Liver (tissue), 9 donors: ENCODE data around the gene GPR26. TPM values are rescaled to one million over a fixed set of nuclear protein-coding genes. Genes with fewer than 3 reads are reported as not detected.

Experiments used
- DNase-seq: peaks from one replicate; pipeline ENCODE4 v3.0.0-alpha.2; 2017; ENCODE audit warnings: low spot score
- H3K27ac ChIP-seq, 2 donors: one replicate each; pipeline ENCODE4 v1.7.0; 2013; ENCODE audit warnings: inconsistent platforms in 2 of 2, low read length in 2 of 2, control low read depth in 1 of 2, low read depth in 1 of 2, mild to moderate bottlenecking in 1 of 2
- H3K27me3 ChIP-seq, 4 donors: one replicate each; pipeline versions ENCODE4 v1.6.1 to v1.7.0; 2013; ENCODE audit warnings: low read length in 3 of 4, inconsistent platforms in 1 of 4, mild to moderate bottlenecking in 1 of 4, moderate library complexity in 1 of 4; ENCODE audit not compliant: control insufficient read depth in 4 of 4, insufficient read depth in 4 of 4
- H3K36me3 ChIP-seq, 4 donors: one replicate each; pipeline versions ENCODE4 v1.6.1 to v1.7.0; 2013; ENCODE audit warnings: low read length in 3 of 4, mild to moderate bottlenecking in 3 of 4, low read depth in 1 of 4, moderate library complexity in 1 of 4; ENCODE audit not compliant: control insufficient read depth in 4 of 4, insufficient read depth in 3 of 4
- H3K4me1 ChIP-seq, 4 donors: one replicate each; pipeline versions ENCODE4 v1.6.1 to v1.7.0; 2013; ENCODE audit warnings: low read length in 3 of 4, mild to moderate bottlenecking in 3 of 4, moderate library complexity in 1 of 4; ENCODE audit not compliant: control insufficient read depth in 4 of 4, insufficient read depth in 4 of 4
- H3K4me3 ChIP-seq, 3 donors: one replicate each; pipeline versions ENCODE4 v1.6.1 to v1.7.0; 2013; ENCODE audit warnings: low read length in 3 of 3, control low read depth in 1 of 3, low read depth in 1 of 3, mild to moderate bottlenecking in 1 of 3
- H3K9ac ChIP-seq, 2 donors: one replicate each; pipeline ENCODE4 v1.7.0; 2013; ENCODE audit warnings: low read length in 2 of 2, mild to moderate bottlenecking in 2 of 2, moderate library complexity in 2 of 2, control low read depth in 1 of 2, low read depth in 1 of 2
- H3K9me3 ChIP-seq, 4 donors: one replicate each; pipeline versions ENCODE4 v1.6.1 to v1.7.0; 2013; ENCODE audit warnings: low read length in 3 of 4; ENCODE audit not compliant: control insufficient read depth in 4 of 4
- ATF3 ChIP-seq: IDR thresholded peaks from 2 replicates; pipeline ENCODE4 v1.6.1; 2016; ENCODE audit warnings: antibody characterized with exemption
- FOXA2 ChIP-seq: IDR thresholded peaks from 2 replicates; pipeline ENCODE4 v1.6.1; 2016; ENCODE audit warnings: antibody characterized with exemption
- GABPA ChIP-seq, 2 donors: IDR thresholded peaks in 1 of 2; conservative IDR thresholded peaks in 1 of 2; 2 replicates each; pipeline ENCODE4 v1.6.1; 2016; ENCODE audit warnings: antibody characterized with exemption in 2 of 2, mild to moderate bottlenecking in 1 of 2, moderate library complexity in 1 of 2
- HNF4A ChIP-seq, 2 donors: conservative IDR thresholded peaks; 2 replicates each; pipeline ENCODE4 v1.6.1; 2016; ENCODE audit warnings: antibody characterized with exemption in 2 of 2, mild to moderate bottlenecking in 2 of 2
- HNF4G ChIP-seq: IDR thresholded peaks from 2 replicates; pipeline ENCODE4 v1.6.1; 2016; ENCODE audit warnings: antibody characterized with exemption
- JUND ChIP-seq, 2 donors: IDR thresholded peaks; 2 replicates each; pipeline ENCODE4 v1.6.1; 2016; ENCODE audit warnings: antibody characterized with exemption in 2 of 2
- MAX ChIP-seq: IDR thresholded peaks from 2 replicates; pipeline ENCODE4 v1.6.1; 2016; ENCODE audit warnings: antibody characterized with exemption
- NR2F2 ChIP-seq: IDR thresholded peaks from 2 replicates; pipeline ENCODE4 v1.6.1; 2016; ENCODE audit warnings: antibody characterized with exemption
- RAD21 ChIP-seq, 2 donors: IDR thresholded peaks; 2 replicates each; pipeline ENCODE4 v1.6.1; 2016; ENCODE audit warnings: antibody characterized with exemption in 2 of 2, mild to moderate bottlenecking in 2 of 2
- RXRA ChIP-seq, 2 donors: IDR thresholded peaks; 2 replicates each; pipeline ENCODE4 v1.6.1; 2017 to 2018; ENCODE audit warnings: antibody characterized with exemption in 2 of 2, mild to moderate bottlenecking in 1 of 2
- TAF1 ChIP-seq: conservative IDR thresholded peaks from 2 replicates; pipeline ENCODE4 v1.6.1; 2016; ENCODE audit warnings: antibody characterized with exemption, mild to moderate bottlenecking
- YY1 ChIP-seq: IDR thresholded peaks from 2 replicates; pipeline ENCODE4 v1.6.1; 2016; ENCODE audit warnings: antibody characterized with exemption, mild to moderate bottlenecking
- ZBTB33 ChIP-seq: IDR thresholded peaks from 2 replicates; pipeline ENCODE4 v1.6.1; 2016; ENCODE audit warnings: antibody characterized with exemption
- WGBS: extraction: QIAGEN DNeasy Blood & Tissue Kit; methylation state at CpG from one replicate; pipeline ENCODE4 v1.1.7; 2013; 5-methylcytosine and 5-hydroxymethylcytosine counted together
- polyA plus RNA-seq, 2 donors: library from polyadenylated mRNA; stranded (reverse) in 1 of 2; unstranded in 1 of 2; fragments of 200-250 nt in 1 of 2; fragments of >200 nt in 1 of 2; fragmentation: Nextera tagmentation in 1 of 2; extraction: Ambion mirVana in 1 of 2; gene quantifications; one replicate each; pipeline versions ENCODE4 v1.2.1 to v1.2.3, GENCODE V29; 2013 to 2015
- total RNA-seq, 2 donors: library from RNA; depleted of rRNA; stranded (reverse); fragments of >200 nt; gene quantifications; one replicate each; pipeline ENCODE4 v1.2.3, GENCODE V29; 2014
- TF ChIP-seq, protein P1 (sequence below): IDR thresholded peaks from 2 replicates; pipeline ENCODE4 v1.6.1; 2016; ENCODE audit warnings: antibody characterized with exemption, mild to moderate bottlenecking
- donor health status: healthy.
- donor health status: healthy.
- donor health status: healthy.
- donor health status: healthy.
- donor health status: healthy.

Gene GPR26
- total and polyA plus RNA-seq, 4 donors = not detected

- Histone ChIP-seq H3K36me3 (no peaks in the 10 kb centered on the region), H3K27ac (no peak overlapping the region), H3K9ac (no peak overlapping the region), H3K9me3 (peaks cover 0 to 7% (median 1%) of the 10 kb centered on the region in 4 donors), H3K4me3 (no peak overlapping the region), H3K27me3 (peaks cover 0 to 8% (median 3%) of the 10 kb centered on the region in 4 donors), H3K4me1 (no peaks in the 10 kb centered on the region)
- TF ChIP-seq, protein P1, sequence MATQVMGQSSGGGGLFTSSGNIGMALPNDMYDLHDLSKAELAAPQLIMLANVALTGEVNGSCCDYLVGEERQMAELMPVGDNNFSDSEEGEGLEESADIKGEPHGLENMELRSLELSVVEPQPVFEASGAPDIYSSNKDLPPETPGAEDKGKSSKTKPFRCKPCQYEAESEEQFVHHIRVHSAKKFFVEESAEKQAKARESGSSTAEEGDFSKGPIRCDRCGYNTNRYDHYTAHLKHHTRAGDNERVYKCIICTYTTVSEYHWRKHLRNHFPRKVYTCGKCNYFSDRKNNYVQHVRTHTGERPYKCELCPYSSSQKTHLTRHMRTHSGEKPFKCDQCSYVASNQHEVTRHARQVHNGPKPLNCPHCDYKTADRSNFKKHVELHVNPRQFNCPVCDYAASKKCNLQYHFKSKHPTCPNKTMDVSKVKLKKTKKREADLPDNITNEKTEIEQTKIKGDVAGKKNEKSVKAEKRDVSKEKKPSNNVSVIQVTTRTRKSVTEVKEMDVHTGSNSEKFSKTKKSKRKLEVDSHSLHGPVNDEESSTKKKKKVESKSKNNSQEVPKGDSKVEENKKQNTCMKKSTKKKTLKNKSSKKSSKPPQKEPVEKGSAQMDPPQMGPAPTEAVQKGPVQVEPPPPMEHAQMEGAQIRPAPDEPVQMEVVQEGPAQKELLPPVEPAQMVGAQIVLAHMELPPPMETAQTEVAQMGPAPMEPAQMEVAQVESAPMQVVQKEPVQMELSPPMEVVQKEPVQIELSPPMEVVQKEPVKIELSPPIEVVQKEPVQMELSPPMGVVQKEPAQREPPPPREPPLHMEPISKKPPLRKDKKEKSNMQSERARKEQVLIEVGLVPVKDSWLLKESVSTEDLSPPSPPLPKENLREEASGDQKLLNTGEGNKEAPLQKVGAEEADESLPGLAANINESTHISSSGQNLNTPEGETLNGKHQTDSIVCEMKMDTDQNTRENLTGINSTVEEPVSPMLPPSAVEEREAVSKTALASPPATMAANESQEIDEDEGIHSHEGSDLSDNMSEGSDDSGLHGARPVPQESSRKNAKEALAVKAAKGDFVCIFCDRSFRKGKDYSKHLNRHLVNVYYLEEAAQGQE = no peak
- TF ChIP-seq FOXA2 (no peak), ZBTB33 (no peak), RAD21 (IDR thresholded peaks at IDR 0.05) (no peak), MAX (no peak), HNF4A (conservative IDR thresholded peaks at IDR 0.05) (no peak), NR2F2 (no peak), HNF4G (no peak)
- no peak for DNase-seq
- WGBS = 71% methylated on average over 9 of the region's 9 CpGs
These were observed 55.4 kb downstream of the GPR26 start for GRCh38 chr10:123721441-123722049.

DNA sequence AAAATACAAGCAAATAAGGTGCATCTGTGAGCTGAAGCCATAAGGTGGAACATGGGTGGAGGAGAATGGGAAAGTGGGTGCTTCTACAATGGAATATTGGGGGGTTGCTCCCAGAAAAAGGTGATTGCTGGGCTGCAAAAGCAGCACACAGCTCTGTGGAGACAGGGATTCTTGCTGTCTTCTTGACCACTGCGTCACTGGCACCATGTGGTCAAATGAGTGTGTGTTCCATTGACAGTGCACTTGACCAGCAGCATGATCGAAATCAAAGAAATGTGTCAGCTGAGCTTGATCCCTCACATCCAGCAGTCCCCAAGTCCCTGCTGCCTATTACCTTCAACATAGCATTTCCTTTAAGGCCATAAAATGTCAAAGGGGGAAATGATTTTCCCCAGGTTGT lies 56.2 kb downstream of the GPR26 start:
- TF ChIP-seq RXRA (IDR thresholded peaks at IDR 0.05) = no peak
- no peak for TF ChIP-seq YY1
- no peak for TF ChIP-seq TAF1
- no peak for TF ChIP-seq JUND (IDR thresholded peaks at IDR 0.05)
- TF ChIP-seq ATF3 = no peak
- TF ChIP-seq GABPA (IDR thresholded peaks at IDR 0.05 in 1 of 2, conservative IDR thresholded peaks at IDR 0.05 in 1 of 2) = no peak
- WGBS = 87% methylated on average over 2 of the region's 2 CpGs

More for the DNA sequence above, 56.2 kb downstream of the GPR26 start:
- no peaks in the 10 kb centered on the region for H3K36me3 ChIP-seq
- no peaks in the 10 kb centered on the region for H3K4me1 ChIP-seq
- no peak overlapping the region for H3K27ac ChIP-seq
- no peak for DNase-seq
- peaks cover 0 to 7% (median 1%) of the 10 kb centered on the region in 4 donors for H3K9me3 ChIP-seq
- no peak overlapping the region for H3K9ac ChIP-seq
- H3K4me3 ChIP-seq = no peak overlapping the region
- peaks cover 0 to 6% (median 2%) of the 10 kb centered on the region in 4 donors for H3K27me3 ChIP-seq
